Lower lobe of right lung (tissue), 2 donors: ENCODE measurements around the gene CCDC170. TPM values are rescaled to one million over a fixed set of nuclear protein-coding genes. Genes with fewer than 3 reads are reported as not detected.

Source experiments
- ATAC-seq, 2 donors: fragments of 200-7000 bp; cut with Tn5 transposase; one replicate each; pipeline ENCODE4 v1.9.1; 2020 to 2022; ENCODE audit warnings: mild to moderate bottlenecking in 2 of 2, moderate library complexity in 2 of 2
- DNase-seq: peaks from one replicate; pipeline ENCODE4 v3.0.0-alpha.2; 2020
- H3K27ac ChIP-seq: fragments of 200-600 bp; one replicate; pipeline ENCODE4 v1.8.0; 2022
- H3K27me3 ChIP-seq: fragments of 200-600 bp; one replicate; pipeline ENCODE4 v1.8.0; 2022; ENCODE audit warnings: low read depth
- H3K36me3 ChIP-seq: fragments of 200-600 bp; one replicate; pipeline ENCODE4 v1.8.0; 2022; ENCODE audit warnings: mild to moderate bottlenecking
- H3K4me1 ChIP-seq: fragments of 200-600 bp; one replicate; pipeline ENCODE4 v1.8.0; 2022
- H3K4me3 ChIP-seq: fragments of 200-600 bp; one replicate; pipeline ENCODE4 v1.8.0; 2022; ENCODE audit warnings: mild to moderate bottlenecking
- H3K9me3 ChIP-seq: fragments of 200-600 bp; one replicate; pipeline ENCODE4 v1.8.0; 2022
- intact Hi-C: fragments of 100-400 bp; cut with DNase I; formaldehyde crosslinking; loops from one replicate; pipeline ENCODE4 v1.11.0; 2022
- total RNA-seq: library from RNA; stranded (reverse); fragmentation: NEBNext Ultra II Directional; extraction: Animal tissue kit (Norgen Biotek cat#: 25700); gene quantifications from one replicate; pipeline ENCODE4 v1.2.1, GENCODE V29; 2021
- TF ChIP-seq, protein P1 (sequence below): fragments of 200-600 bp; IDR thresholded peaks from one replicate; pipeline ENCODE4 v1.8.0; 2022; ENCODE audit warnings: antibody characterized with exemption, mild to moderate bottlenecking
- donor health status: DM: no; HTN: yes; CAD: no; lungs with severe emphysema.

CCDC170 gene
- total RNA-seq, 1 donor from 2014 or later: 5.4 TPM

- ATAC-seq (no peak), DNase-seq (no peak)
- H3K9me3 ChIP-seq: no peaks in the 10 kb centered on the region
- intact Hi-C loops: no loop called here
- H3K27ac ChIP-seq: peak overlapping the region; percentile 84
- no peaks in the 10 kb centered on the region for H3K36me3 ChIP-seq
- peak overlapping the region; percentile 65 for H3K4me3 ChIP-seq
- H3K4me1 ChIP-seq: peaks cover 8% of the 10 kb centered on the region
- TF ChIP-seq, protein P1, sequence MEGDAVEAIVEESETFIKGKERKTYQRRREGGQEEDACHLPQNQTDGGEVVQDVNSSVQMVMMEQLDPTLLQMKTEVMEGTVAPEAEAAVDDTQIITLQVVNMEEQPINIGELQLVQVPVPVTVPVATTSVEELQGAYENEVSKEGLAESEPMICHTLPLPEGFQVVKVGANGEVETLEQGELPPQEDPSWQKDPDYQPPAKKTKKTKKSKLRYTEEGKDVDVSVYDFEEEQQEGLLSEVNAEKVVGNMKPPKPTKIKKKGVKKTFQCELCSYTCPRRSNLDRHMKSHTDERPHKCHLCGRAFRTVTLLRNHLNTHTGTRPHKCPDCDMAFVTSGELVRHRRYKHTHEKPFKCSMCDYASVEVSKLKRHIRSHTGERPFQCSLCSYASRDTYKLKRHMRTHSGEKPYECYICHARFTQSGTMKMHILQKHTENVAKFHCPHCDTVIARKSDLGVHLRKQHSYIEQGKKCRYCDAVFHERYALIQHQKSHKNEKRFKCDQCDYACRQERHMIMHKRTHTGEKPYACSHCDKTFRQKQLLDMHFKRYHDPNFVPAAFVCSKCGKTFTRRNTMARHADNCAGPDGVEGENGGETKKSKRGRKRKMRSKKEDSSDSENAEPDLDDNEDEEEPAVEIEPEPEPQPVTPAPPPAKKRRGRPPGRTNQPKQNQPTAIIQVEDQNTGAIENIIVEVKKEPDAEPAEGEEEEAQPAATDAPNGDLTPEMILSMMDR: no peak
- peaks cover 10% of the 10 kb centered on the region for H3K27me3 ChIP-seq
Observed at GRCh38 chr6:151494936-151495320, 1.1 kb downstream of the CCDC170 start.

GRCh38 chr6:151495380-151495779, 1.6 kb downstream of the CCDC170 start:
- H3K4me1 ChIP-seq: peaks cover 8% of the 10 kb centered on the region
- H3K36me3 ChIP-seq: no peaks in the 10 kb centered on the region
- intact Hi-C loops: no loop called here
- TF ChIP-seq, protein P1: no peak
- no peaks in the 10 kb centered on the region for H3K9me3 ChIP-seq
- no peak overlapping the region for H3K4me3 ChIP-seq
- ATAC-seq: no peak
- H3K27me3 ChIP-seq: peaks cover 10% of the 10 kb centered on the region
- DNase-seq: no peak
- H3K27ac ChIP-seq: no peak overlapping the region

- H3K4me1 ChIP-seq: peaks cover 8% of the 10 kb centered on the region
- DNase-seq (no peak), ATAC-seq (no peak)
- H3K4me3 ChIP-seq: no peak overlapping the region
- H3K27me3 ChIP-seq: peaks cover 10% of the 10 kb centered on the region
- no peaks in the 10 kb centered on the region for H3K36me3 ChIP-seq
- H3K27ac ChIP-seq: peak overlapping the region; percentile 32
- TF ChIP-seq, protein P1: no peak
- no peaks in the 10 kb centered on the region for H3K9me3 ChIP-seq
- intact Hi-C loops: no loop called here
Observed at GRCh38 chr6:151497905-151498304, 4.1 kb downstream of the CCDC170 start.

DNA sequence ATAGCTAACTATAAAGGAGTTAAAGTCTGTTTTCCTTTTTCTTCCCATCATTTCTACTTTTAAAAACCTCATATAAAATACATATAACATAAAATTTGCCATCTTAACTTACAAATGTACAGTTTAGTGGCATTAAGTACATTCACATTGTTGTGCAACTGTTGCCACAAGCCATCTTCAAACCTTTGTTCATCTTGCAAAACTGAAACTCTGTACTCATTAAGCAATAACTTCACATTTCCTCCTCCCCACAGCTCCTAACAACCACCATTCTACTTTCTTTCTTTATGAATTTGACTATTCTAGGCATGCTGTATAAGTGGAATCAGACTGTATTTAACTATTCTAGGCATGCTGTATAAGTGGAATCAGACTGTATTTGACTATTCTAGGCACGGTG, 4.5 kb downstream of the CCDC170 start:
- Histone ChIP-seq H3K9me3 (no peaks in the 10 kb centered on the region), H3K4me1 (peaks cover 8% of the 10 kb centered on the region), H3K4me3 (no peak overlapping the region), H3K27ac (peak overlapping the region; percentile 32), H3K36me3 (no peaks in the 10 kb centered on the region), H3K27me3 (peaks cover 10% of the 10 kb centered on the region)
- intact Hi-C loops: no loop called here
- peak; percentile 29 to 37 for ATAC-seq
- no peak for DNase-seq
- TF ChIP-seq, protein P1: no peak

DNA sequence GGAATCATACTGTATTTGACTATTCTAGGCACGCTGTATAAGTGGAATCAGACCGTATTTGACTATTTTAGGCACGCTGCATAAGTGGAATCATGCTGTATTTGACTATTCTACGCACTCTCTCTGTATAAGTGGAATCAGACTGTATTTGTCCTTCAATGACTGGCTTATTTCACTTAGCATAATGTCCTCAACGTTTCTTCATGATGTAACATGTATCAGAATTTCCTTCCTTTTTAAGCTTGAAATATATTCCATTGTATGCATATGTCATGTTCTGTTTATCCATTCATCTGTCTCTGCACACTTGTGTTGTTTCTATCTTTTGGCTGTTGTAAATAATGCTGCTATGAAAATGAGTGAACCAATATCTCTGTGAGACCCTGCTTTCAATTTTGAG, 5.7 kb downstream of the CCDC170 start:
- ATAC-seq: no peak
- Histone ChIP-seq H3K27ac (no peak overlapping the region), H3K4me3 (no peak overlapping the region), H3K9me3 (no peaks in the 10 kb centered on the region), H3K4me1 (peaks cover 2% of the 10 kb centered on the region), H3K27me3 (peaks cover 5% of the 10 kb centered on the region), H3K36me3 (no peaks in the 10 kb centered on the region)
- TF ChIP-seq, protein P1: no peak
- DNase-seq: no peak
- intact Hi-C loops: no loop called here
